ENCODE data around the gene NR2F2.

Gene NR2F2

GRCh38 chr15:96336596-96337364 is 6.3 kb downstream of the NR2F2 start:
- TF ChIP-seq REST (IDR thresholded peaks at IDR 0.05; ENCODE audit: insufficient read depth in 1 of 2, low read depth in 2 of 2, low read length in 2 of 2) (no peak), TAF1 (IDR thresholded peaks at IDR 0.05; ENCODE audit: borderline replicate concordance, insufficient read depth, low read length) (no peak), POLR2AphosphoS5 (IDR thresholded peaks at IDR 0.05; ENCODE audit: low read depth, low read length) (no peak), SIN3A (IDR thresholded peaks at IDR 0.05; ENCODE audit: borderline replicate concordance, insufficient read depth, low read length) (no peak), FOXP2 (optimal IDR thresholded peaks at IDR 0.05; ENCODE audit: borderline replicate concordance, extremely low read depth, extremely low read length, insufficient read depth) (no peak)

GRCh38 chr15:96337365-96338023 is 7.0 kb downstream of the NR2F2 start:
- no peak for TF ChIP-seq SIN3A (IDR thresholded peaks at IDR 0.05; ENCODE audit: borderline replicate concordance, insufficient read depth, low read length)
- TF ChIP-seq POLR2AphosphoS5 (IDR thresholded peaks at IDR 0.05; ENCODE audit: low read depth, low read length), result no peak
- TF ChIP-seq TAF1 (IDR thresholded peaks at IDR 0.05; ENCODE audit: borderline replicate concordance, insufficient read depth, low read length), result no peak
- no peak for TF ChIP-seq FOXP2 (optimal IDR thresholded peaks at IDR 0.05; ENCODE audit: borderline replicate concordance, extremely low read depth, extremely low read length, insufficient read depth)

- TF ChIP-seq POLR2AphosphoS5 (IDR thresholded peaks at IDR 0.05; ENCODE audit: low read depth, low read length) (no peak), FOXP2 (optimal IDR thresholded peaks at IDR 0.05; ENCODE audit: borderline replicate concordance, extremely low read depth, extremely low read length, insufficient read depth) (no peak), REST (IDR thresholded peaks at IDR 0.05; ENCODE audit: insufficient read depth in 1 of 2, low read depth in 2 of 2, low read length in 2 of 2) (no peak), TAF1 (IDR thresholded peaks at IDR 0.05; ENCODE audit: borderline replicate concordance, insufficient read depth, low read length) (no peak), SIN3A (IDR thresholded peaks at IDR 0.05; ENCODE audit: borderline replicate concordance, insufficient read depth, low read length) (no peak)
These were observed 7.7 kb downstream of the NR2F2 start for GRCh38 chr15:96338074-96338765.

GRCh38 chr15:96338766-96339618 is 8.5 kb downstream of the NR2F2 start:
- TF ChIP-seq FOXP2 (optimal IDR thresholded peaks at IDR 0.05; ENCODE audit: borderline replicate concordance, extremely low read depth, extremely low read length, insufficient read depth), result no peak
- no peak for TF ChIP-seq POLR2AphosphoS5 (IDR thresholded peaks at IDR 0.05; ENCODE audit: low read depth, low read length)
- no peak for TF ChIP-seq SIN3A (IDR thresholded peaks at IDR 0.05; ENCODE audit: borderline replicate concordance, insufficient read depth, low read length)
- no peak for TF ChIP-seq TAF1 (IDR thresholded peaks at IDR 0.05; ENCODE audit: borderline replicate concordance, insufficient read depth, low read length)
- TF ChIP-seq REST (IDR thresholded peaks at IDR 0.05; ENCODE audit: insufficient read depth in 1 of 2, low read depth in 2 of 2, low read length in 2 of 2), result no peak

Data from PFSK-1 (cell line).